Activated effector memory CD4-positive, alpha-beta T cell treated with anti-CD3 and anti-CD28 coated beads, Interleukin-2, amount 50 U/mL, for 16 hours (primary cell): ENCODE data around the gene ESPL1.

Experiments used
- DNase-seq: peaks from one replicate; pipeline ENCODE4 v3.0.0-alpha.2; 2020

ESPL1 gene

GRCh38 chr12:53231921-53232645, 36.0 kb upstream of the ESPL1 start, which contains the start of gene RARG:
Gene RARG (minus strand): TSS chr12:53232209. CDS start chr12:53227545, 4,664 bp downstream.
- peak; percentile 89 for DNase-seq

DNA sequence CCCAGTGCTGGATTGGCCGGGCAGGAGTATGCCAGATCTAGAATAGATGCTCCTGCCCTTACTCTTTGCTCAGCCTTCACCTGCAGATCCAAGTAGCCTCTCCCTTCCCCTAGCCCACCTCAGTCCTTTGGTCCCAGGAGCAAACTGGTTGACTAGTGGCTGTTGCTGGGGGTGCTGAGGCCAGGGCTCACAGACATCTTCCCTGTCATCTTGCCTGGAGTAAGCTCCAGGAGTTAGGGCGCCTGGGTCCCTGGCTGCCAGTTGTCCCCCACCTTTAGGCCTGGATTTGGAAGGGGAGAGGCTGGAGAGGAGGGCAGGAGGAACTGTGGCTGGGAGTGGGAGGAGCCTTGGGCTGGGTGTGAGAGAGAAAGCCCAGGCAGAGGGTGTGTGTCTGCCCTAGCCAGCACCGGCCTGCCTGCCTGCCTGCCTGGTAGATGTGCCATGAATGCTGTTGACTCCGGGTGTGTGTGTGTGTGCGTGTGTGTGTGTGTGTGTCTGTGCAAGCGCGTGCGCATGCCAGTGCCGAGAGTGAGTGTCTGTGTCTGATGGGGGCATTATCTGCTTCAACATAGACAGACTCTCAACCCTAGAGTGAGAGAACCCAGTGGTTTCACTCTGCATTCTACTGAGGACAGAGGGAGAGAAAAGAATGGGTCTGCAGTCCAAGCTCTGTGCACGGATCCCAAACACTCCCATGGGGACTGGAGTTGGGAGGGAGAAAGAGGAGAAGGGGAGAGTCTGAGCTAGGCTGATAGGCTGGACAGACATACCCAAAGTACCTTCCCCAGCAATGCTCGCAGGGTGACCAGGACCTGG, 35.2 kb upstream of the ESPL1 start:
- peak; percentile 78 for DNase-seq

GRCh38 chr12:53233671-53234121, 34.4 kb upstream of the ESPL1 start:
- DNase-seq = no peak

DNA sequence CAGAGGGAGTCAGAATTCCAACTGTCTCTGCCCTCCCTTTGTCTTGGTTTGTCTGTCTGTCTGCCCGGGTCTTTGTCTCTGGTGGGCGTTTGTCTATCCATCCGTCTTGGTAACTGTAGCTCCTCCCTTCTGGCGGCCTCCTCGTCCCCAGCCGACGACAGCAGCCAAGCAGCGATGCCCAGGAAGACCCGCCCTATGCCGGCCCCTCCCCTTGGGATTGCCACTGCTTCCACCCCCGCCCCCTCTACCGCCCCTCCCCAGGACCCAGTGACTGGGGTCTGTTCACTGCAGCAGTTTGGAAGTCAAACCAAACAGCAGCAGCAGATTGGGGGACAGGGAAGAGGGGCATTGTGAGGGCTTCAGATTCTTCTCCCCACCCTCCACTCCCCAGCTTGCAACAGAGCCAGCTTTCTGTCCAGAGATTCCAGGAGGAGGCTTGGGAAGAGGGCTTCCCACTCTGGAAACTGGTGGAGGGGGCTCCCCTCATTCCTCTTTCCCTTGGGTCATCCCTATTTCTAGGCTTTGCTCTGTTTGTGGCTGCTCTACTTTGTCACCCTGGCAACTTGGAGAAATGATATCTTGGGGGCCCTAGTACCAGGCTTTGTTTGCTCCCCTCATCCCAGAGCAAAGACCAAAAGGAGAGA, 33.7 kb upstream of the ESPL1 start:
- no peak for DNase-seq

DNA sequence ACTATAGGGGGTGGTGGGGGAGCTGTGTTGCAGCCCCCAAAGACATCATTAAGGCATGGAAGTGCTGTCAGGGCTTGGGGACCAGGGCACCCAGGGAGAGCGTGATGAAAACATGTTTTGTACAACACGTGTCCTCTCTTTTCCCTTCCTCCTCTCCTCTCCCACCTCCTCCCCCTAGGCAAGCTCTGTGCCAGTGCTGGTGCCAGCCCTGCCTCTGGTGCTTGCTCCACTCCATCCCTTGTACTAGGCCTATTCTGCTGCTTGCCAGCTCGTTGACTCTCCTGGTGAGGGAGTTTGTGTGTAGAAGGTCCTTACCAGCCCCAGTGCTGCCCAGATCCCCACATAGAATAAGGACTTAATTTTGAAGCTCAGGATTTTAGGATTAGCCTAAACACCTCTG, 32.9 kb upstream of the ESPL1 start:
- DNase-seq = no peak

GRCh38 chr12:53235742-53236442, 32.2 kb upstream of the ESPL1 start:
- peak; percentile 74 for DNase-seq

GRCh38 chr12:53236443-53237111, 31.5 kb upstream of the ESPL1 start:
- DNase-seq = peak; percentile 88

DNA sequence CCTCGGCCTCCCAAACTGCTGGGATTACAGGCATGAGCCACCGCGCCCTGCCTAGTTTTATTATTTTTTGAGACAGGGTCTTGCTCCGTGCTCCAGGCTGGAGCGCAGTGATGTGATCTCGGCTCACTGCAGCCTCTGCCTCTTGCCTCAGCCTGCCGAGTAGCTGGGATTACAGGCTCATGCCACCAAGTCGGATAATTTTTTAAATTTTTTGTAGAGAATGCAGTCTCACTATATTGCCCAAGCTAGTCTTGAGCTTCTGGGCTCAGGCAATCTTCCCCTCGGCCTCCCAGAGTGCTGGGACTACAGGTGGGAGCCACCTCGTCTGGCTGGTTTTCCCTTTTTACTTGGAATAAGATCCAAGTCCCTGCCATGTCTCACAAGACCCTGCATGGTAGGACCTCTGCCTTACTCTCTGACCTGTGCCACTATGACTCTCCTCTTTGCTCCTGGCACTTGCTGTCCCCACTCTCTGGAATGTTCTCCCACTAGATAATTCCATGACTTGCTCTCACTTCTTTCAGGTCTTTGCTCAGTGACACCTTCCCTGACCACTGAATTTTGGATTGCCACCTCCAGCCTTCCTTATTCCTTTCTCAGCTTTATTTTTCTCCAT, 28.3 kb upstream of the ESPL1 start:
- DNase-seq = no peak

GRCh38 chr12:53241623-53242412, 26.3 kb upstream of the ESPL1 start:
- no peak for DNase-seq

- no peak for DNase-seq
Observed at GRCh38 chr12:53244337-53244736, 23.8 kb upstream of the ESPL1 start.

GRCh38 chr12:53245286-53245685, 22.8 kb upstream of the ESPL1 start:
- DNase-seq = no peak

DNA sequence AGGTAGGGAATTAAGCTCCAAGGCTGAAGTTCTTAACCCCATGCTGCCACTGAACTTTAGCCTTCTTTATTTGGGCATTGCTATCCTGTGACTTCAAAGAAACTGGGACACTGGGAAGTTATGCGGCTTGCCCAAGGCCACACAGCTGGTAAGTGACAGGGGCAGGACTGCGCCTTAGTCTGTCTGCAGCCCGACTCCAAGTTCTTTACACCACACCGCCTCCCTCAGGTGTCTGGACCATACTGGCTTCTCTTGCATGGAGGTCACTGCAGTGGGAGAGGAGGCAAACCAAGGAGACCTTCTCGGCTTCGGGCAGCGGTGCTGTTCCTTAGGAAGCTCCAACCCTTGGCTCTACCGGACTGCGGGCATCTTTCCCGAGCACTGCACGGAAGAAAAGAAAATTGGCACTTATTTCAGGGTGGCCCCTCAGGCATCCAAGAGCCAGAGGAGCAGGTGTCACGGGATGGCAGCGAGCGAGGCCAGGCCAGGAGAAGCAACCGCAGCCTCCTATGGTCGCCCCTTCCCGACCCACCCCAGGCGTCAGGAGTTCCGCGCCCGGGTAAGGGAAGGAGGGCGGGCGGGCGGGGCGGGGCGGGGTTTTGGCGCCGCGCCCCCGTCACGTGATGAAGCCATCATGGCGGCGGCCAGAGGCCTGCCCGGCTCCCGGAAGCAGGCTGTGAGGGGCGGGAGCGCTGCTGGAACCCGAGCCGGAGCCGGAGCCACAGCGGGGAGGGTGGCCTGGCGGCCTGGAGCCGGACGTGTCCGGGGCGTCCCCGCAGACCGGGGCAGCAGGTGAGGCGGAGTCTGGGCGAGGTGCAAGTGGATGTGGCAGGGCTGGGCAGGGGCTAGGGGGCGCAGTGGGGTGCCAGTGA, 16.4 kb upstream of the ESPL1 start:
- peak; percentile 90 for DNase-seq

- DNase-seq = no peak
Observed at GRCh38 chr12:53252349-53252916, 15.7 kb upstream of the ESPL1 start.

DNA sequence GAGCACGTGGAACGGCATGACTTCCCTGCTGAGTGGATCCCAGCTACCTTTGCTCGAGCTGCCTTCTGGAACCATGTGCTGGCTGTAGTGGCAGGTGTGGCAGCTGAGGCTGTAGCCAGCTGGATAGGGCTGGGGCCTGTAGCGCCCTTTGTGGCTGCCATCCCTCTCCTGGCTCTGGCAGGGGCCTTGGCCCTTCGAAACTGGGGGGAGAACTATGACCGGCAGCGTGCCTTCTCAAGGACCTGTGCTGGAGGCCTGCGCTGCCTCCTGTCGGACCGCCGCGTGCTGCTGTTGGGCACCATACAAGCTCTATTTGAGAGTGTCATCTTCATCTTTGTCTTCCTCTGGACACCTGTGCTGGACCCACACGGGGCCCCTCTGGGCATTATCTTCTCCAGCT, 14.8 kb upstream of the ESPL1 start:
- DNase-seq = no peak

GRCh38 chr12:53254816-53255545, 13.1 kb upstream of the ESPL1 start:
- no peak for DNase-seq

DNA sequence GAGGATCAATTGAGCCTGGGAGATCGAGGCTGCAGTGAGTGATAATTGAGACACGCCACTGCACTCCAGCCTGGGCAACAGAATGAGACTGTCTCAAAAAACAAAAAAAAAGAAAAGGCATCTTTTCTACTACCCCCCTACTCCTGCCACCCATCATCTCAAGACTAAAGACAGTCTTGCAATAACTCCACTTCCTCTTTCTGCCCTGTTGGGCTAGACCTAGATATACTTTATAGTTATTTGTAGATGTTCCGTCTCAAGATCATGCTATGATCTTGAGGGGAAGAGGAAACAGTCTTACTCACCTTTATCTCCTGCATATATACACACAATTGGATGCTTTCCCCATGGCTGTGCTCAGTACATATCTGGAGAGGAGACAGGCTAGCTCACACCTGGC, 12.1 kb upstream of the ESPL1 start:
- DNase-seq = no peak

DNA sequence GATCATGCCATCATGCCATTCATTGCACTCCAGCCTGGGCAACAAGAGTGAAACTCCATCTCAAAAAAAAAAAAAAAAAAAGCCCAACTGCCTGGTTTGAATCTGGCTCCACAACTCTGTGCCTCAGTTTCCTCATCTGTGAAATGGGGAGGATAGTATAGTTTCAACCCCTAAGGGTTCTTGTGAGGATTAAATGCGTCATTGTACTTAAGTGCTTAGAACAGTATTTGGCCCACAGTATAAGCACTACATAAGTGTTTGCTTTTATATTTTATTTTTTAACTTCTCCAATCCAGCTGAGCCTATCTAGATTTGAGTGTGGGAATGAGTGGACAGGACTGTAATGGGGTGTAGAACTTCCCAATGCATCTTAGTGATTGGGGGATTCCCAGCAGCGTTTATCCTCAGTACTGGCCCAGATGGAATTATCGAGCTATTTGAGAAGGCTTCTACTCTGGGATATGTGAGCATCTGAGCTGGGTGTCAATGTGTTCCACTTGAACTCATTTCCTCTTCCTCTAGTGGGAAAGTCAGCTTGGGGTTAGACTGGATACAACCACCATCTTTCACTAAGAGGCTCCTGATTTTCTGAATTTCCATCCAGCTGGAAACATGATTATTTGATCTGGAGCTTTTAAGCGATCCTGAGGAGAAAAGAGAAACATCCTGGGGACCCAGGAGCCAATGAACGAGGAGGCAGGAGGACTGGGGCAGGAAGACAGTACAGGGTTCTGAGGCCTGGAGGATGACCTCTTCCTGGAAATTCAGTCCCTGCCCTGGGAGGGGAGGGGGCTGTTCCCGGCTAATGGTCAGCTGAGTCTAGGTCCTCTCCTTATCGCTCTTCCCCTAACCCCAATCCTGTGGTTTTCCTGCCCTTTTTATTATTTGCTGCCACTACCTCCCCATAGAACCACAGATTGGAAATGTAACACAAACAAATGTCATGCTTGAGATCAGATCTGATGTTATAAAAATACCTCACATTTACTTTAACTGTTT, 9.3 kb upstream of the ESPL1 start:
- no peak for DNase-seq

DNA sequence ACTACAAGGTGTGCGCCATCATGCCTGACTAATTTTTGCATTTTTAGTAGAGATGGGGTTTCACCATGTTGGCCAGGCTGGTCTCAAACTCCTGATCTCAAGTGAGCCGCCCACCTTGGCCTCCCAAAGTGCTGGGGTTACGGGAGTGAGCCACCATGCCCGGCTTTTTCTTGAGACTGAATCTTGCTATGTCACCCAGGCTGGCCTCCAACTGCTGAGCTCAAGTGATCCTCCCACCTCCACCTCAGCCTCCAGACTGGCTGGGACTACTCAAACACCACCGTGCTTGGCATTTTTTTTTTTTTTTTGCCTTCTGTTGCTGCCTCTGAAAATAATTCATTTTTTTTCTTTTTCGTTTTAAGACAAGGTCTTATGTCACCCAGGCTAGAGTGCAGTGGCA, 8.2 kb upstream of the ESPL1 start:
- no peak for DNase-seq
